ENCODE results near the gene KIF12.
"Not testable (repeated sequence)": the region's sequence is repeated elsewhere in the genome, so short reads cannot be mapped to it uniquely, and the experiment has no call there.

The KIF12 gene

GRCh38 chr9:114083666-114084065 is 15.4 kb downstream of the KIF12 start:
- DNase-seq: no peak

- DNase-seq: not testable (repeated sequence)
Measured at GRCh38 chr9:114082763-114083412, 16.2 kb downstream of the KIF12 start.

DNA sequence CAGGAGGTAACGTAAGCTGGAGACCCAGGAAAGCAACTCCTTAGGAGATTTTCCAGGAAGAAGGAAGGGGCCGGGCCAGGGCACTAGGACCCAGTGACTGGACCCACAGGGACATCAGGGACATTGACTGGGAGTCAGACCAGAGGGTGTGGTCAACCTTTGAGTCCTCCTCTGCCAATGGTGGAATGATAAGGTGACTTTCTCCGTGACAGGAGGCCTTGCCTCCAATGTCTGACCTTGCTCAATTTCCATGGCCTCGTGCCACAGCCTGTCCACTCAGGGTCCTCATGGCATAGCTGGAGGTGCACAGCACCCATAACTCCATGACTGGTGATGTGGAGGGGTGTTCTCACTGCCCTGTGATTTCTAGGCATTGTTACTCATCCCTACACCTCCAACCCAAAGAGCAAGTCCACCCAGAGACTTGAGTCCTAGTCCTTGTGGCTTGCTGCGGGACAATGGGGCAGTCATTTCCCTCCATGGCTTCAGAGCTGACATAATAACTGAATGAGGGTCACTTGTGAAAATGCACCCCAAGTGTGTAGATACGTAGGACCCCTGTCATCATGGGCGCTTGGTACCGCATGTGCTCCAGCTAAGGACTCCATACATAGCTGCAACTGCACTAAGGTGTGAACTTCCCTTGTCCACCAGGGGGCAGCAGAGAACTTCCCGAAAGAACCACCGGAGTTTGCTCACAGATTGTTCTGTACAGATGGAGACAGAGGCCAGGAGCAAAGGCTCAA is 16.9 kb downstream of the KIF12 start:
- peak; percentile 85 for DNase-seq

GRCh38 chr9:114081441-114082016 is 17.6 kb downstream of the KIF12 start:
- no peak for DNase-seq

DNA sequence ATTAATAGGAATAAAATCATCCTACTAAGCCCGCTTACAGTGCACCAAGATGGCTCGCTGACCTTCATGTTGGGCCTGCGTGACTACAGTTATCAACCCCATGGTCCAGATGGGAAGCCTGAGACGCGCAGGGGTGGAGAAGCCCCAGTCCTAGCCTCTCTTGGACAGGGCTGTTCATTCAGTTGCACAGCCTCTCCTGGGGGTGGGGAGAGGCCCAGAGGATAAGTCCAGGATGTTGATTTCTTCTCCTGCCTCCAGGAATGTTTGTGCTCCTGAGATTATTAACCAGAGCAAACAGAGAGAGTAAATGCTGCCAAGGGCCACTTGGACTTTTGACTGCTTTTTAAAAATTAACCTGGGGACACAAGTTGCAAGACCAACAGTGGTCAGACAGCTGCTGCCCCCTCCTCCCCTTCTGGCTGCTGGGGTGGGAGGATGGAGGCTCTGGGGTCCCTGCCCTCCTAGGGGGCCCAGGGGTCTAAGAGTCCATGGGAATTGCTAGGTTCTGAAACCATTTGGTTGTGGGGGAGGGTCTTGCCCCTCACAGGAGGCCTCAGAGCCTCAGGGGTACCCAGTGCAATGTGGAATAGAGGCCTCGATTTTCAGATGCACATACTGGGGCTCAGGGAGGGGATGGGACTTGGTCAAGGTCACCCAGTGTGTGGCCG is 18.2 kb downstream of the KIF12 start:
- DNase-seq: no peak

DNA sequence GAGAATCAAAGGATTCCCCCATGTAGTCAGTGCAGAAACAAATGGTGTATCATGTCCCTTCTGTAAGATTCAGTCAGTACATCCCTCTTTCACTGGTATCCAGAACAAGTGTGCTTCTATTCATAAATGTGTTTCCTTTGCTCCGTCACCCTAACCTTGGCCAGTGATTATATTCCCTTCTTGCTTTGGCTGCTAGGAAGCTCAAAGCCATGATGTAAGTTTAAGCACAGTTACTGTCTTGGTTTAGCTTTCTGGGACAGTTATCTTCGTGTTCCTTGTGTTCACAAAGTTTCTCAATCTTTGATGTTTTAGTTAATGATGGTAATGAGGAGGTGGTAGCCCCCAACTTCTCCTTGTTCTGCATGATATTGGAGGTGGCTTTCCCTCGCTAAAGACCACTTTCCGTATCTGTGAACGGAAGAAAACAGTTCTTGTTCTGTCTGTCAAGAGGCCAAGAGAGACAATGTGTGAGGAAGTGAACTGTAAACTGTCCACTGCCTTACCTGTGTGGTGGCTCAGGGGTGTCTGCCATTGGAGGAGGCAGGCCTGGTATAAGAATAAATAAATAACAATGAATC is 18.8 kb downstream of the KIF12 start:
- DNase-seq: no peak

DNA sequence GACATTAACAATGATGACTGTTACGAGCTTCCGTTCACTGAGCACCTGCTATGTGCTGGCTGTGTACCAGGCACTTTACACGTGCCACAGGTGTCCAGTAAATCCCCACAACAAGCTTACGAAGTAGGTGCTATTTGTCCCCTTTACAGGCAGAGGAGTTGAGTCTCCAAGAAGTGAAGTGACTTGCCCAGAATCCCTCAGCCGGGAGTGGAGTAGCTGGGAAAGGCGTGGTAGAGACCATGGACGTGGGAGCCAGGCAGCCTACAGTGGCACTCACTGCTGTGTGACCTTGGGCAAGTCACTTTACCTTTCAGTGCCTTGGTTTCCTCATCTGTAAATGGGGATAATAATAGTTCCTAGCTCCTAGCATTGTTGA is 20.3 kb downstream of the KIF12 start:
- DNase-seq: no peak

DNA sequence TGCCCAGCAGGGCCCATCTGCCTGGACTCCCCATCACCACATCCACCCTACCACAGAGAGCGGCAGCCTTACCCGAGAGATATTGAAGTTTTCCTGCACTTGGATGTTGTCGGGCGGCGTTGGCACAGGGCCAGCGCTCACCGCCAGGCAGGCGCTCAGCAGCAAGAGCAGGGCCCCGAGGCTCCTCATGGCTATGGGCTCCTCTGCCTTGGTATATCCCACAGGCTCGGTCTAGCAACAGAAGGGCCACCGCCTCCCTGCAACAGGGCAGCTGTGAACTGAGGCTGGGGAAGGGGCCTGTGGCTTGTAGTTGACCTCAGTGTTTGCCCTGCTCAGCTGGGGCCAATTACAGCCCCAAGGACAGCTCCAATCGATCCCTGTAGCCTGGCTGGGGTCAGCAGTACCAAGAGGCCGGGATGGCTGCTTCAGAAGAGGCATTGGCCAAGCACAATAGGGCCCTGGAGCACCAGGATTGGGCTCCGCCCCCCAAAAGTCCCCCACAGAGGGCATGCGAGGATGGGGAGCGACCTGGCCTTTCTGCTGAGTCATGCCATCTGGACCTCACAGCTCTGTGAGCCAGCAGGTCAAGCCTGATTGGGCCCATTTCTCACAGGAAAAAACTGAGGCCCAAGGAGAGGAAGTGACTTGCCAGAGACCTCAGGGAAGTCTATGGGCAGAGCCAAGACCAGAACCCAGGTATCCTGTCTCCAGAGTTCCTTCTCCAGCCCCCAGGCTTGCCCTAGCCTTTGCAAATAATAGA is 20.9 kb downstream of the KIF12 start, which contains the start of gene AMBP:
TSS of gene AMBP (minus strand) at position 280 of the 760 bp plus-strand sequence. CDS start at position 189, 91 bp downstream.
- DNase-seq: peak; percentile 6

GRCh38 chr9:114077162-114077837 is 21.8 kb downstream of the KIF12 start:
- DNase-seq: no peak

- no peak for DNase-seq
Measured at GRCh38 chr9:114076237-114077161, 22.6 kb downstream of the KIF12 start.

- DNase-seq: no peak
Measured at GRCh38 chr9:114075602-114076001, 23.5 kb downstream of the KIF12 start.

DNA sequence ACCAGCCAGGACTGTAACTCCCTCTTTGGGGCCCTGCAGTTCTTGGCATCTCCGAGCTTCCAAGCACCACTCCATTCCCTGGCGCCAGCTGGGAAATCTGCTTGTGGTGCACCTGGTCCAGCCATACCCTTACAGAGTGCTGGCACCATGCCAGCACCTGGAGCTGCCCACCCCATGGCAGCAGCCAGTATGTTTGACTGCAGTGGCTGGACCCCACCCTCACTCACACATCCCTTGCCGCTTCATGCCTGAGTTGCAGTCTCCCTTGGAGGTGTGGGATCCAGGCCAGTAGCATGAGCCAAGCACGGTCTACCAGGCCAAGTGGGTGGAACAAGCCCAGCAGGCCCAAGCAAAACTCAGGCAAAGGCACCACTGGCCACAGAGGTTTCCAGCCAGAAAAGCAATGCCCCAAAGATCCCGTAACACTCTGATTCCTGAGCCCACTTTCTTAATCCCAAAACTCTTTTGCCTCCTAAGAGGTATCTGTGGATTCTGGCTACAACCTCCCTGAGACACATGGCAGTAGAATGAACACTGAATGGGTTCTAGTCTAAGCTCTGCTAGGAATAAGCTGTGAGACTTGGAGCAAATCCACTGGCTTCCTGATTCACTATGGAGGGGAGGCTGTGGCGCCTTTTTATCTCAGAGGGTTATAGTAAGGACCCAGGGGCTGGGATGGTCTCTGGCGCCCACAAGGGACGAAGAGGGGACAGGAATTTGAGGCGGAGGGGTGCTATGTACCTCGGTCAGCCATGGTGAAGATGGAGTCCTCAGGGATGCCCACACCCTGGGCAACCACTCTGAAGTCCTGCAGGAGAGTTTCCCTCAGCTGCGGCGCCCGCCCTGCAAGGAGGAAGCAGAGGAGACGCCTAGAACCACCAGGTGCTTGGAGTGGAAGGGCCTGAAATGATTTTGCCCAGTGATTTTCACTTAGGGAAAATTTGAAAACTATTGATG is 26.6 kb downstream of the KIF12 start:
- DNase-seq: no peak

GRCh38 chr9:114071197-114071795 is 27.8 kb downstream of the KIF12 start:
- DNase-seq: no peak

GRCh38 chr9:114070188-114071103 is 28.6 kb downstream of the KIF12 start:
- no peak for DNase-seq

DNA sequence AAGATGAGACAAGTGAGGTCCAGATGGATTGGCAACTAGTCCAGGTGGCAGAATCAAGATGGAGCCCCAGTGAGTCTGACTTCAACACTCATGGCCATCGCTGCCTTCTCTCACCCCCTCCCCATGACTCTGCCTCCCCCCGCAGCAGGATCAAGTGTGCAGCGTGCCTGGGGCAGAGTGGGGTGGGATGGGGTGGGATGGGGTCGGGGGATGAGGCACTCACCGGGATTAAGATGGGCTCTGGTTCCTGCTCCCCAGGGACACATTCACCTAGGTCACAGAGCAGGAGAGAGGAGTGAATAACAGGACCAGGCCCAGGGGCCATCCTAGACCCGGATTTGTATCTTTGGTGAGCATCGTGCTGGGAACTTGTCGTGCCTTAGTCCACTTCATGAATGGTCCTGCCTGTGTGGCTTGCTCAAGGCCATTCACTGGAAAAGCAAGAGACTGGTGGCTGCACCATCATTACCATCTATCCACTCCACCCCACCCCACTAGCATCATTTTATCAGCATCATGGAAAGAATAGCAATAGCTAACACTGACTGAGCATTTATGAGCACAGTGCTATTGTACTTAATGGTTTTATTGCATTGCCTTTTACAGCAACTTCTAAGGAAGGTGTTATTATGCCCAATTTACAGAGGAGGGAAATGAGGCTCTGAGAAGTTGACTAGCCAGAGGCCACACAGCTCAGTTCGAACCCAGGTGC is 29.5 kb downstream of the KIF12 start:
- no peak for DNase-seq

GRCh38 chr9:114065304-114065703 is 33.8 kb downstream of the KIF12 start:
- DNase-seq: no peak

Data from fibroblast of skin of scalp (primary cell).